ENCODE results near the gene BNIP2. TPM values are rescaled to one million over a fixed set of nuclear protein-coding genes. Genes with fewer than 3 reads are reported as not detected.
"Not testable (repeated sequence)": the region's sequence is repeated elsewhere in the genome, so short reads cannot be mapped to it uniquely, and the experiment has no call there.

Gene BNIP2
- total RNA-seq, 4 donors from 2014 or later, result 84.3 to 147 (median 123) TPM

- no peak overlapping the region for H3K4me3 ChIP-seq (ENCODE audit: low read depth, poor library complexity, severe bottlenecking)
- no peak for TF ChIP-seq CTCF (IDR thresholded peaks at IDR 0.05)
- TF ChIP-seq POLR2A (IDR thresholded peaks at IDR 0.05), result no peak
- intact Hi-C loops (cut with DNase I; ENCODE audit: low total_unique reads), result no loop called here
- DNase-seq (ENCODE audit: low spot score in 2 of 2), result no peak
- WGBS, 2 donors, result 100% methylated on average over 1 of the region's 1 CpG
These were observed 35.1 kb downstream of the BNIP2 start for GRCh38 chr15:59654046-59654445.

GRCh38 chr15:59649603-59650002 lies 39.5 kb downstream of the BNIP2 start:
- DNase-seq (ENCODE audit: low spot score in 2 of 2), result no peak
- TF ChIP-seq POLR2A (IDR thresholded peaks at IDR 0.05) (no peak), CTCF (IDR thresholded peaks at IDR 0.05) (no peak)
- intact Hi-C loops (cut with DNase I; ENCODE audit: low total_unique reads), result no loop called here
- H3K4me3 ChIP-seq (ENCODE audit: low read depth, poor library complexity, severe bottlenecking), result no peak overlapping the region

- intact Hi-C loops (cut with DNase I; ENCODE audit: low total_unique reads), result no loop called here
- no peak for DNase-seq (ENCODE audit: low spot score in 2 of 2)
- WGBS, 2 donors, result 97 to 100% methylated on average over 1 of the region's 1 CpG
- no peak overlapping the region for H3K4me3 ChIP-seq (ENCODE audit: low read depth, poor library complexity, severe bottlenecking)
- no peak for TF ChIP-seq CTCF (IDR thresholded peaks at IDR 0.05)
- TF ChIP-seq POLR2A (IDR thresholded peaks at IDR 0.05), result no peak
These were observed 42.0 kb downstream of the BNIP2 start for GRCh38 chr15:59647085-59647484.

GRCh38 chr15:59646277-59646676 lies 42.8 kb downstream of the BNIP2 start:
- WGBS, 2 donors, result 95 to 100% methylated on average over 1 of the region's 1 CpG
- no peak overlapping the region for H3K4me3 ChIP-seq (ENCODE audit: low read depth, poor library complexity, severe bottlenecking)
- intact Hi-C loops (cut with DNase I; ENCODE audit: low total_unique reads), result no loop called here
- TF ChIP-seq CTCF (IDR thresholded peaks at IDR 0.05) (no peak), POLR2A (IDR thresholded peaks at IDR 0.05) (no peak)
- DNase-seq (ENCODE audit: low spot score in 2 of 2), result no peak

GRCh38 chr15:59645812-59646211 lies 43.3 kb downstream of the BNIP2 start:
- H3K4me3 ChIP-seq (ENCODE audit: low read depth, poor library complexity, severe bottlenecking); DNase-seq (ENCODE audit: low spot score in 2 of 2); intact Hi-C loops (cut with DNase I; ENCODE audit: low total_unique reads): not testable (repeated sequence)
- 95 to 97% methylated on average over 9 of the region's 9 CpGs for WGBS, 2 donors

- intact Hi-C loops (cut with DNase I; ENCODE audit: low total_unique reads), result no loop called here
- 88 to 92% methylated on average over 4 of the region's 4 CpGs for WGBS, 2 donors
- DNase-seq (ENCODE audit: low spot score in 2 of 2), result no peak
- no peak overlapping the region for H3K4me3 ChIP-seq (ENCODE audit: low read depth, poor library complexity, severe bottlenecking)
- TF ChIP-seq POLR2A (IDR thresholded peaks at IDR 0.05) (no peak), CTCF (IDR thresholded peaks at IDR 0.05) (no peak)
These were observed 44.4 kb downstream of the BNIP2 start for GRCh38 chr15:59644756-59645155.
